NCI-H2196 treated with DMSO at 0.1 percent for 48 hours (cell line): ENCODE results near the gene KLHL8.
"Not testable (repeated sequence)": the region's sequence is repeated elsewhere in the genome, so short reads cannot be mapped to it uniquely, and the experiment has no call there.

Source experiments
- DNase-seq: peaks from one replicate; lab custom pipeline; 2025; ENCODE audit not compliant: unreplicated experiment; lab: John Stamatoyannopoulos, UW

The KLHL8 gene

DNA sequence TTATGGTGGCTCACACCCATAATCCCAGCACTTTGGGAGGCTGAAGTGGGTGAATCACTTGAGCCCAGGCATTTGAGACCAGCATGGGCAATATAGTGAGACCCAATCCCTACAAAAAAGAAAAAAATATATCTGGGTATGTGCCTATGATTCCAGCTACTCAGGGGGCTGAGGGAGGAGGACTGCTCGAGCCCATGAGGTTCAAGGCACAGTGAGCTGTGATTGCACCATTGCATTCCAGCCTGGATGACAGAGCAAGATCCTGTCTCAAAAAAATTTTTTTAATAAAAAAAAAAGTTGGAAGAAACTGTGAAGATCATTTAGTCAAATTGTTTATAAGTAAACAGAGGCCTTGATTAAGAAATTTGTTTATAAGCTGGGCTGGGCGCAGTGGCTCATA, 39.7 kb downstream of the KLHL8 start:
- no peak for DNase-seq

DNA sequence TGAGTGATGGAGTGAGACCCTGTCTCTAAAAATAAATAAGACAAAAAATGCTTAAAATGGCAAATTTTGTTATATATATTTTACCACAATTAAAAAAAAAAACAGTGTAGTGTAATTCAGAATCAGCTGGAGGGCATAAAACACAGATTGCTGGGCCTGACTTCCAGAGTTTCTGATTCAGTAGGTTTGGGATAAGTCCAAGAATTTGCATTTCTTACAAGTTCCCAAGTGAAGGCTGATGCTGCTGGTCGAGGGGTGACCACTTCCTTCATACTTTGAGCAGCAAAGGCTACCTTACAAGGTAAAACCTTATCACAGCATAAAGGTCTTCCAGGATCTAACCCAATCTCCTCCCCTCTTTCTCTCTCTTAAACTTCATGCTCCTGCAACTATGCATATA, 40.7 kb downstream of the KLHL8 start:
- no peak for DNase-seq

DNA sequence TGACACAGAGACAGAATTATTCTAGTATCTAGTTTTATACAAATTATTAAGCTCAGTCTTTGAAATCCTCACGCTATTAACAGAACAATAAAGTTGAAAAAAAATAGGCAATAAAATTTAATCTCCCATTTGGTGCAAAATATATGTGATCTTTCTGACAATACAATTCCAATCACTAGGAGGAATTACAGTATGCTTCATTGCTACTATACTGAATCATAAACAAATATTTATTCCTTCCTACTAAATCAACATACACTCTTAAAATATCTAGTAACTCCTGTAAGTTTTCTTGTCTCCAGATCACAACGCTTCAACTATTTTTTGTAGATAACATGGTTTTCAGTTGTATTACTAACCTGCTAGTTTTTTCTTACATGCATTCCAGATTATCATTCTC, 45.7 kb downstream of the KLHL8 start:
- DNase-seq: no peak

DNA sequence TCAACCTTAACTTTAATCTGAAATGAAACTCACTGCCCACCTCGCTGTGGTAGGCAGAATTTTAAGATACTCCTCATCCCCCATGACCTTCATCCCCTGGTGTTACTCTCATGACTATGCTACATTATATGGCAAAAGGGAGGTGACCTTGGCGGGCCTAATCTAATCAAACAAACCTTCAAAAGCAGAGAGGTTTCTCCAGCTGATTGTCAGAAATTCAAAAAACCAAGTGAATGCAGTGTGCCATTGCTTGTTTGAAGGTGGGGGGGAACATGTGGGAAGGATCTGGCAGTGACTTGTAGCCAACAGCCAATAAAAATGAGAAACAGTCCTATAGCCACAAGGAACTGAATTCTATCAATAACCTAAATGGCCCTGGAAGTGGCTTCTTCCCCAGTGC, 48.5 kb downstream of the KLHL8 start:
- no peak for DNase-seq

DNA sequence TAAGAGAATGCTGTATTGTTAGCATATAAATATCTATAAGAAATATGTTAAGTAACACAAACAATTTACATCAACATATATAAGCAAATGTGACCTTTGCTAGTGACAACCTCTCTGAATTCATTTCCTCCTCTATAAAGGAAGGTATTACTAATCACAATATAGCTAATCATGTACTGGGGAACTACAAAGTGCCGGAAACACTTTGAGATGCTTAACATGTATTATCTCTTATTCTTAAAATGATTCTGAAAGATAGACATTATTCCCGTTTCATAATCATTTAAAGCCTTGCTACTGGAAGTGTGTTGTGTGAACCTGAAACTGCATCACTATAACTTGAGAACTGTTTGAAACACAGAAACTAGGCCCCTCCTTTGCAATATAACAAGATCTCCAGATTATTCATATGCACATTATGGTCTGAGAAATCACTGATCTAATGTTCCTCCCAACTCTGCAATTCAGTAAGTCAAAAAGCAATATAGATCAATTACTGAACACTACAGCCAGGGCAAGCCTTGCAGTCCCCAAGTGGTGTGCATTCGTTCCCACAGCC, 54.0 kb downstream of the KLHL8 start:
- no peak for DNase-seq

DNA sequence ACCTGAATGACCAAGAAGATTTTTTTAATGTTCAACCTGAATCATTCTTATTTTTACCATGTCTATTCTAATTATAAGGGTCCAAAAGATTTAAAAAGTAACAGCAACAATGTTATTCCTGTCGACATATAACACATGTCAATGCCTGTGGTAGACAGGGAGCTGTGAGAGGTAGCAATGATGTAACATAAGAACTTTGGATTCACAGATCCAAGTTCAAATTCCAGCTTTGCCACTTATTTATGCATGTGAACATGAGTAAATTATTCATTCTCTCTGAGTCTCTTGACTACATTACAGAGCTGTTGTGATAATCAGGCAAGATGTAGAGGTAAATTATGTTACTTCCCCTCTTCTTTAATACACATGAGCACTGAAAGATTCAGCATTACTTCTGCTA, 54.5 kb downstream of the KLHL8 start:
- DNase-seq: no peak

DNA sequence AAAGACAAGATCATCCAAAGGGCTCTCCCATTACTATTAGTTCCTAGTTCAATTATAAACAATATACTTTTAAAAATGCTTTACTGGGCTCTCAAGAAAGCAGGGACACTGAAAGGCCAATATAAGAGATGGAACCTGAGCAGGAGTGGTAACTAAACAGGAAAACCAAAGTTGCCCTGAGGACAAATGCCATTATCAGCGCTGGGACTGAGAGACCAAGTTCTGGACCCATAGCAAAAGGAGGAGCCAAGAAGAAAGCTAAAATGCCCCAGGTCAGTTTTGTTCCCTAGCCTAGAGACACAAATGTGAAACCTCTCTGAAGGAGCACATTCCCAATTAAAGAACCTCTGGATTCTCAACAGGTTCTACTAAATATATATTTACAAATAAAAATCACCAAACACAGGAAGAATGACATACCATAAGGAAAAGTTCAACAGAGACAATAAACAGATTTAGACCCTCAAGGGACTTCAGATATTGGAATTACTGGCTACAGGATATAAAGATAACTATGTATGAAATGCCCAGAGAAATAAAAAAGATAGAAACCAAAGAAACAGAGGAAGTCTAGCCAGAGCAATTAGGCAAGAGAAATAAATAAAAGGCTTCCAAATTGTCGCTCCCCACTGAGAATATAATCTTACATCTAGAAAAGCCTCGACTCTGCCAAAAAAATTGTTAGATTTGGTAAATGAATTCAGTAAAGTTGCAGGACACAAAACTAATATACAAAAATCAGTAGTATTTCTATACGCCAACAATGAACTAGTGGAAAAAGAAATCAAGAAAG, 67.1 kb downstream of the KLHL8 start:
- DNase-seq: no peak

DNA sequence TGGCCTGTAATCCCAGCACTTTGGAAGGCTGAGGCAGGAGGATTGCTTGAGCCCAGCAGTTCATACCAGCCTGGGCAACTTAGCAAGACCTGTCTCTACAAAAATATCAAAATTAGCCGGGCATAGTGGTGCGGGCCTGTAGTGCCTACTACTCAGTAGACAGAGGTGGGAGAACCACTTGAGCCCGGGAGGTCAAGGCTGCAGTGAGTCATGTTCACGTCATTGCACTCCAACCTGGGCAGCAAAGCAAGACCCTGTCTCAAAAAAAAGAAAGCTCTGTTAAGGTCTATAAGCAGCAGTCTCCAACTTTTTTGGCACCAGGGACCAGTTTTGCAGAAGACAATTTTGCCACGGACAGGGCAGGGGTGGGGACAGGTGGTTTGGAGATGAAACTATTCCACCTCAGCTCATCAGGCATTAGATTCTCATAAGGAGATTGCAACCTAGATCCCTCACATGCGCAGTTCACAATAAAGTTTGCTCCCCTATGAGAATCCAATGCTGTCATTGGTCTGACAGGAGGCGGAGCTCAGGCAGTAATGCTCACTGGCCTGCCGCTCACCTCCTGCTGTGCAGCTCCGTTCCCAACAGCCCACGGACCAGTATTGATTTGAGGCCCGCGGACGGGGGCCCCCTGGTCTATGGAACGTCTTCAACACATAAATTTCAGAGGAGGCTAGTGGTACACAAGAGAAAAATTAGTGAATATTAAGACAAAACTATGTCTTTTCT, 67.9 kb downstream of the KLHL8 start:
- no peak for DNase-seq

DNA sequence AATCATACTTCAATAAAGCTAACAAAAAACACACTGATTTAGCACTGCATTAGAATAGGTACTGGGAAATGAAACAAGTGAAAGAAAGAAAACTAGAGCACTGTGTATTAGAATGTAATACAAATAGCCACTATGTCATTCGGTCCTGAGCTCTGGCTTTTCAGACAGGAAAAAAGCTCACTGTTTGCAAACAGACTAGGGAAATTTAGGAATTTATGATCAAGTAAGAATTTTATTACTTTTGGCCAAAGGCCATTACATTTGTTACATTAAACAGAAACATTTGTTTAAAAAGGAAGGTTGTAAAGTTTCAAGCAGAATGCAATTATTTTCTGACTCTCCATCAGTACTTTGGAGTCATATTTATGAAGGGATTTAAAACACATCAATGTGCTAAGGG, 68.7 kb downstream of the KLHL8 start:
- DNase-seq: no peak

DNA sequence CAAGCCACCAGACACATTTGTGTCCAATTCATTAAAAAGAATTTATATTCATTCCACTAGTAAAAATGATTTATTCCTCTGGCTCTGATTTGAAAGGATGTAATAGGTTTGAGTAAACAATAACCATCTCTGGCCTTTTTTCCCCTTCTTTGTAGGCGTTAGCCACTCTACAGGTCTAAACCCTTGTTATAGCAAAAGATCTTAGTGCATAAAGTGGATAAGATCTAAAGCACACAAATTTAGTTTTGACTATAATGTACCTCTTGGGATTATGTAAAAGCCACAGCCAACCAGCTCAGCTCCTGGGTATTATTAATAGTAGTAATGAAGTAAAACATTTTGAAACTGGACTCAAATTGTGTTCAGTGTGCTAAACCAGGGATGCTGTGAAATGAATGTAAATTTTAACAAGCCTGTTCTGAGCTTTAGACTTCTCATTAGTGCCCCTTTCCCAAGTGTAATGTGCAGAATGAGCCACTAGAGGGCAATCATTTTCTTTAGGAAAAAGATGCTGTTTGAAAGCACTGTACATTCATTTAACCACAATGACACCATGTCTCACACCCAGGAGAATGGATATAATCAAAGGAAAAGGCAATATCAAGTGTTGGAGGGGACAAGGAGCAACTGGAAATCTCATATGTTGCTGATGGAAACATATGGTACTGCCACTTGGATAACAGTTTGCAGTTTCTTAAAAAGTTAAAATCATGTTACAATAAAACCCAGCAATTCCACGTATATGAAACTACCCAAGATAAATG, 69.7 kb downstream of the KLHL8 start:
- peak; percentile 21 for DNase-seq

DNA sequence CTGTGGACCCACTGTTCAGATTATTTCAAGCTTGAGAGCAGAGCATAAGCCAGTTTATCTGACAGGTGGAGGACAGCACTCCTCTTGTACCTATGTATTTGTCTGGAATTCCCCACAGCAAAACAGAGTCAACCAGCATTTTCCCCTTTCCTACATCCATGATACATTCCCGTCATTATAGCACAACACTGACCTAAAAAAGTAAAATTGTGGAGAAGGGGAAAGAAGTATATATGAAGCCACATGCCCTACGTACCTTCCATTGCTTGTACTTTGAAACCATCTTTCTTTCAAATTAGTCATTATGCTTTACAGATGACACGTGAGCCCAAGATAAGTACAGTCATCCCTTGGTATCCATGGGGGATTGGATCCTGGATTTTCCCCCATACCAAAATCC, 73.3 kb downstream of the KLHL8 start:
- DNase-seq: no peak

DNA sequence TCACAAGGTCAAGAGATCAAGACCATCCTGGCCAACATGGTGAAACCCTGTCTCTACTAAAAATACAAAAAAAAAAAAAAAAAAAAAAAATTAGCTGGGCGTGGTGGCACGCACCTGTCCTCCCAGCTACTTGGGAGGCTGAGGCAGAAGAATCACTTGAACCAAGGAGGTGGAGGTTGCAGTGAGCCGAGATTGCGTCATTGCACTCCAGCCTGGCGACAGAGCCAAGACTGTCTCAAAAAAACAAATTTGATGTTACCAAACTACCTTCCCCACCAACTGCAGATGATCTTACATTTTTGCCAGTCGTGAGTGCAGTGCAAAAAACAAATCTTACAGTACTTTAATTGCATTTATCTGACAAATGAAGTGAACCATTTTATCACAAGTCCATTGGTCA, 74.5 kb downstream of the KLHL8 start:
- not testable (repeated sequence) for DNase-seq

DNA sequence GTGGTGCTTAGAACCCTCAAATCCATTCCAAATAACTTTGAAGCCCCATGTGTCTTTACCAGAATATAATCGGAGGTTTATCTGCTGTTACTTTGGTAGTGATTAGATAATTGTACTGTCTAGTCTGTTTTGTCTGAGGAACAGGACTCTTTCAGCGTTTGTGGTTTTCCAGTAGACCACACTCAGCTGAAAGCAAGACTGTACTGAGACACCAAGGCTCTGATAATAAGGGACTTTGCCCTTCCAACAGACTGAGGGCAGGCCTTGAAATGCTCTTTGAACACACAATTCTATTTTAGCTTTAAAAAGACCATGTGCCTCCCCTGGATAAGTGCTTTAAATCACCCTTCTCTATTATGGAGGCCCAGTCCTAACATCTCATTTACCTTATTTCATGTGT, 76.1 kb downstream of the KLHL8 start:
- no peak for DNase-seq

DNA sequence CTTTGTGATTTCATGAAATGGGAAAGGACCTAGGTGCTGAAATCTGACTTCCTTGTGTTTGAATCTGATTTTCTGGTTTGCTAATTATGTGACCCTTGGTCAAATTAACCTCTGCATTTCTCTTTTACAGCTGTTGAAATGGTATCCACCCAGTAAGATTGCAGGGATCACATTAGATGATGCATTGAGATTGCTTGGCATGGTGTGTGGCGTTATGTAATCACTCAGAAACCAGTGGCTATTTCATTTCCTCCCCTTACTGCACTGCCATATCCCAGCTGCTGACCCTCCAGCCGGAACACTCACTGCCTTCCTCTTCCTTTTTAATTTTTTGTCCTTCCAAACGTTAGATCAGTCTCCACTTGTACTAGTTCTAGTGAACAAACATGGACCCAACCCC, 79.0 kb downstream of the KLHL8 start:
- DNase-seq: no peak

DNA sequence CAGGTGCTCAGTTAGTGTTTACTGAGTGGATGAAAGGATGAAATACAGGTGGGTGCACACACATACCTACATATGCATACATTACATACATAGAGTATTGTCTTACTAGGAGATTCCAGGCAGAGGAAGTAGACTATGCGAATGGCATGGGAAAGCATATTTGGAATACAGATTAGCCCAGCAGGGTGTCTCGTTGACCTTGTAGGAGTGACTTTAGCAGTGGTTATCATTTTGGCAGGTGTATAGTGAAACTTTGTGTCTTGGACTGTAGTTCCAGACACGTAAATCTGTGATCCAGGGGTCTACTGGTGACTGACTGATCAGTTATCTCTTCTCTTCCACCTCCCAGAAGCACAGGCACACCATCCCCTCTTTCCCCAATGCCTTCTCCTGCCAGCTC, 86.3 kb downstream of the KLHL8 start:
- DNase-seq: no peak

DNA sequence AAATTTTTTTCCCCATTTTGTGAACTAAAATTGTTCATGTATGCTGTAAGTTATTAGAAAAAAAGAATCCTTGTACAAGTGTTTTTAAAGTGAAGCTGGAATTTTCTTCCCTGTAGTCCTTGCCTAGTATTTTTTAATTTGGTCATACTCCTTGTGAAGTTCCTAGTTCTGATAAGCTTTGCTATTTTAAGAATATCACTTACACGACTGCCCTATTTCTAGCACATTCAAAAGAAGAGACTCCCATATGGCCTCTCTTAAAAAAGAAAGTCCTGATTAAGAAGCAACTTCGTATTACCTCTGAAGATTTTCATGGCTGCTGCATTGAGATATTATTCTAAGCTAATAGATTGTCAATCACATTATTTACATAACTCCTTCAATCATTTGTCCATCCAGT, 87.2 kb downstream of the KLHL8 start:
- no peak for DNase-seq

DNA sequence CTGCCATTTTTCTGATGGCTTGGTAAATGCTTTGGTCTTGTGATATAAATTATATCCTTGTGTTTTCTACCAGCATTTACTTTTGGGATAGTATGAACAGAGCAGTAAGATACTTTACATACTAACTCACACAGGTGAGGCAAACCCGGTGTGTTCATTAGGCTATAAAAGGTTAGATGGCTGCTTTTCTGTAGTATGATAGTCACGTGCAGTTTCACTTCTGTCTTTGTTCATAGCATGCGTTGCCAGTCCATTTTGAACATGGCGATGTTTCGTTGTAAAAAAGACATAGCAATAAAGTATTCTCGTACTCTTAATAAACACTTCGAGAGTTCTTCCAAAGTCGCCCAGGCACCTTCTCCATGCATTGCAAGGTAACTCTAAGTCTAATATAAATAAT, 88.4 kb downstream of the KLHL8 start:
- DNase-seq: no peak

DNA sequence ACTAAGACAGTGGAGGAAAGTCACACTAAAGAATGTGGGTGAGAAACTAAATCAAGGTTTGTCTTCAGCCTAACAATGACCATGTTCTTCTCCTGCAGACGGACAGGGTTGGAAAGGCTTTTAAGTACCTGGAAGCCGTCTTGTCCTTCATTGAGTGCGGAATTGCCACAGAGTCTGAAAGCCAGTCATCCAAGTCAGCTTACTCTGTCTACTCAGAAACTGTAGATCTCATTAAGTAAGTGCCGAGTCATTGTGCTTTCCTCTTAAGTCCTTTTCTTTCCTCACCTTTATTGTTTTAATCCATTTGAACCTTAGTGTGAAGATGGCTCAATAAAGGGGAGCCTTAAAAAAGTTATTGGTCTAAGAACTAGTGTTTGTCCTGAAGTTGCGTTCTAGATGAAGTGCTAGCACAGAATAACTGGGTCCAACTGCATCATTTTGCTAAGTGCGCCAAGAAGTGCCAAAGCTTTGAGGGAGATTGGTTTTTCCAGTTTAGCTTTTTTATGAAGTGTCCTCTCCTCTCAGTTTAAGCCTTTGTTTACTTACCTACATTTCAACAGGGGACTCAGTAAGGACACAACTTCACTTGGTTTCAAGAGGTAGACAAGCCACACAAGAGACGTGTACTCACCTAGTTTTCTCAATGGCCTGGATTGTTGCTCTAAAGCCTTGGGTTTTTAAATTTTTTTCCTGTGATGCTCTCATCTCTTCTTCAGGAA, 89.3 kb downstream of the KLHL8 start:
- no peak for DNase-seq

DNA sequence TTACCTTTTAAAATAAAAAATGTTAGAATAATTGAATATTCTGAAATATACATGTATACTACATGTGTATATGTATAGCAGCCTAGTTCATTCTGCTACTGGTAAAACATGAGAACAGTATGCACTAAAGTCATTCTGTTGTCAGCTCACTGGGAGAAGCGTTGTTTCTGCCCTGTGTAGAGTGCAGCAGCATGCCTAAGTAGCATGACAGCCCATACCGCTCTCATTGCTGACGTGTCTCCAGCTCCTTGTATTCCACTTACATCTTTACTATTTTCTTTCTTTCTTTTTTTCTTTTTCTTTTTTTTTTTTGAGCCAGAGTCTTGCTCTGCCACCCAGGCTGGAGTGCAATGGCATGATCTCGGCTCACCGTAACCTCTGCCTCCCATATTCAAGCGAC, 90.7 kb downstream of the KLHL8 start:
- DNase-seq: no peak

DNA sequence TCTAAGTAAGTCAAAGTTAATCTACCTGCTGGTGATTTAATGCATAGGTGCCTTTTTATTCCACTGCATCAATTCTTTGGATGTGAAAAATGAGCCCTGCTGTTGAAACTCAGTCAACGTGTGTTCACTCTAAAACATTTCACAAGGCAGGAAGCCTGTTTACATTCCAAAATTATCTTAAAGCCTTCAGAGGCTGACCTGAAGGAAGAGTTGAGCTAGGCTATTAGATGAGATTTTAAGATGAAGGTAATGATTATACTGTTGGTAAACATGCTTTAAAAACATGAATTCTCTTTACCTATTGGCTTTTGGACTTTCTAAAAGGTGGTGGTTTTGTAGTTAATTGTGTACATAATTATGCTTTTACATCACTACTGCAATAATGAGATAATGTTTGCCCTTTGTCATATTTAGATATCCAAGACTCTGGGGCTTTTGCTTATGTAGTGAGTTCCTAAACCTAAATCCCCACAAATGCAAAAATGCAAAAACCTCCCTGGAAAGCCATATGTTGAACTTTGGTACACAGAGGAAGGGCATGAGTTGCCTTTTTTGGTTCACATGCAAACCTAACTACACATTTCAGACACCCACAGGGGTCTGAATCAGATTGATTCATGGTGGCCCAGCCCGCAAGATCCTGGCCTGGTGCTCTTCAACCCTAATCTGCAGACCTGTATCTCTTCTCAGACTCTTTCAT, 92.3 kb downstream of the KLHL8 start:
- no peak for DNase-seq
